Caco-2 (cell line): ENCODE results near the gene CTNNA2. TPM values are rescaled to one million over a fixed set of nuclear protein-coding genes. Genes with fewer than 3 reads are reported as not detected.

Experiments
- BruUV-seq: library from RNA; stranded (reverse); fragments of 400-500 nt; replicated peaks from 2 replicates; lab custom pipeline; 2021; lab: Mats Ljungman, UMichigan
- CTCF ChIA-PET: fragments of 300-600 bp; sonication (Branson Sonifier 250); formaldehyde crosslinking; loops from one replicate; lab custom pipeline; 2022; ENCODE audit warnings: antibody characterized with exemption; lab: Charles Lee
- POLR2A ChIA-PET: fragments of 300-600 bp; sonication (Branson Sonifier 250); formaldehyde crosslinking; loops from one replicate; lab custom pipeline; 2022; ENCODE audit warnings: antibody characterized with exemption; lab: Charles Lee
- DNase-seq, 2 experiments: peaks; one replicate each; pipeline versions ENCODE4 v3.0.0 to v3.0.0-alpha.2; 2020 to 2022
- H3K27me3 ChIP-seq: replicated peaks from 2 replicates; pipeline ENCODE4 v1.6.0; 2011; ENCODE audit warnings: low read length; ENCODE audit not compliant: control insufficient read depth, insufficient read depth
- H3K36me3 ChIP-seq: 2 replicates; pipeline ENCODE4 v1.5.1; 2011; ENCODE audit warnings: low read length; ENCODE audit not compliant: control insufficient read depth, insufficient read depth
- H3K4me1 ChIP-seq: fragments of 250-450 bp; sonication (Bioruptor Pico); 2 replicates; pipeline ENCODE4 v1.5.1; 2020; ENCODE audit warnings: mild to moderate bottlenecking
- H3K4me3 ChIP-seq: 2 replicates; pipeline ENCODE4 v1.5.1; 2011; ENCODE audit warnings: low read depth, mild to moderate bottlenecking, control low read depth, low read length
- H3K9me3 ChIP-seq: fragments of 250-450 bp; sonication (Bioruptor Pico); 2 replicates; pipeline ENCODE4 v1.5.1; 2020; ENCODE audit warnings: mild to moderate bottlenecking, moderate library complexity
- H3K27ac Mint-ChIP-seq: one replicate; pipeline ENCODE4 v1.8.0; 2022; ENCODE audit warnings: mixed read lengths; ENCODE audit not compliant: unreplicated experiment
- H3K27me3 Mint-ChIP-seq: one replicate; pipeline ENCODE4 v1.8.0; 2022; ENCODE audit warnings: mixed read lengths; ENCODE audit not compliant: insufficient read depth, unreplicated experiment
- H3K36me3 Mint-ChIP-seq: one replicate; pipeline ENCODE4 v1.8.0; 2022; ENCODE audit warnings: mild to moderate bottlenecking, mixed read lengths; ENCODE audit not compliant: insufficient read depth, unreplicated experiment
- H3K4me1 Mint-ChIP-seq: one replicate; pipeline ENCODE4 v1.8.0; 2022; ENCODE audit warnings: low read depth, mixed read lengths; ENCODE audit not compliant: unreplicated experiment
- H3K4me3 Mint-ChIP-seq: one replicate; pipeline ENCODE4 v1.8.0; 2022; ENCODE audit warnings: mild to moderate bottlenecking, moderate library complexity, mixed read lengths; ENCODE audit not compliant: unreplicated experiment
- H3K9me3 Mint-ChIP-seq: one replicate; pipeline ENCODE4 v1.8.0; 2022; ENCODE audit warnings: mixed read lengths; ENCODE audit not compliant: unreplicated experiment
- intact Hi-C: fragments of 100-400 bp; cut with micrococcal nuclease; formaldehyde crosslinking; loops from one replicate; pipeline ENCODE4 v1.10.0; 2022; ENCODE audit not compliant: unreplicated experiment
- total RNA-seq: library from RNA; stranded (reverse); gene quantifications from 2 replicates; pipeline ENCODE4 v1.2.3, GENCODE V29; 2022
- TF ChIP-seq, protein P1 (sequence below), 2 experiments: fragments of 200-600 bp in 1 of 2; IDR thresholded peaks; 1 replicate in 1 of 2; 2 replicates in 1 of 2; pipeline versions ENCODE4 v1.5.1 to v1.8.0; 2011 to 2022; ENCODE audit warnings: antibody characterized with exemption in 1 of 2, control low read depth in 1 of 2, inconsistent platforms in 1 of 2, low read depth in 1 of 2, low read length in 1 of 2, mild to moderate bottlenecking in 1 of 2, moderate library complexity in 1 of 2; ENCODE audit not compliant: insufficient read depth in 1 of 2, severe bottlenecking in 1 of 2, unreplicated experiment in 1 of 2

The CTNNA2 gene
- total RNA-seq, 1 experiment from 2014 or later = not detected

DNA sequence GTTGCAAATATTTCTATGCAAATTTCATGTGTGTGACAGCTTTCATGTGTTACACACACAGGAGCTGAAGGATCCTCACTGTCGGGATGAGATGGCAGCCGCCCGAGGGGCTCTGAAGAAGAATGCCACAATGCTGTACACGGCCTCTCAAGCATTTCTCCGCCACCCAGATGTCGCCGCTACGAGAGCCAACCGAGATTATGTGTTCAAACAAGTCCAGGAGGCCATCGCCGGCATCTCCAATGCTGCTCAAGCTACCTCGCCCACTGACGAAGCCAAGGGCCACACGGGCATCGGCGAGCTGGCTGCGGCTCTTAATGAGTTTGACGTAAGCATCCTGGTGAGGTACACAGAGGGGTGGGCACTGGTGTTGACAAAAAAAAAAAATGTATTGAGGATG lies 361.2 kb downstream of the CTNNA2 start:
- peaks cover 9% of the 10 kb centered on the region for H3K27me3 Mint-ChIP-seq
- ChIA-PET CTCF (no interaction called here), POLR2A (no interaction called here)
- no peaks in the 10 kb centered on the region for H3K27me3 ChIP-seq
- no peaks in the 10 kb centered on the region for H3K36me3 ChIP-seq
- H3K4me1 ChIP-seq = no peaks in the 10 kb centered on the region
- BruUV-seq = no TSS peak
- intact Hi-C loops = no loop called here
- H3K4me1 Mint-ChIP-seq = no peaks in the 10 kb centered on the region
- no peak overlapping the region for H3K4me3 ChIP-seq
- TF ChIP-seq, protein P1, sequence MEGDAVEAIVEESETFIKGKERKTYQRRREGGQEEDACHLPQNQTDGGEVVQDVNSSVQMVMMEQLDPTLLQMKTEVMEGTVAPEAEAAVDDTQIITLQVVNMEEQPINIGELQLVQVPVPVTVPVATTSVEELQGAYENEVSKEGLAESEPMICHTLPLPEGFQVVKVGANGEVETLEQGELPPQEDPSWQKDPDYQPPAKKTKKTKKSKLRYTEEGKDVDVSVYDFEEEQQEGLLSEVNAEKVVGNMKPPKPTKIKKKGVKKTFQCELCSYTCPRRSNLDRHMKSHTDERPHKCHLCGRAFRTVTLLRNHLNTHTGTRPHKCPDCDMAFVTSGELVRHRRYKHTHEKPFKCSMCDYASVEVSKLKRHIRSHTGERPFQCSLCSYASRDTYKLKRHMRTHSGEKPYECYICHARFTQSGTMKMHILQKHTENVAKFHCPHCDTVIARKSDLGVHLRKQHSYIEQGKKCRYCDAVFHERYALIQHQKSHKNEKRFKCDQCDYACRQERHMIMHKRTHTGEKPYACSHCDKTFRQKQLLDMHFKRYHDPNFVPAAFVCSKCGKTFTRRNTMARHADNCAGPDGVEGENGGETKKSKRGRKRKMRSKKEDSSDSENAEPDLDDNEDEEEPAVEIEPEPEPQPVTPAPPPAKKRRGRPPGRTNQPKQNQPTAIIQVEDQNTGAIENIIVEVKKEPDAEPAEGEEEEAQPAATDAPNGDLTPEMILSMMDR (IDR thresholded peaks at IDR 0.05; ENCODE audit: insufficient read depth in 1 of 2, low read depth in 1 of 2, low read length in 1 of 2, severe bottlenecking in 1 of 2, unreplicated experiment in 1 of 2) = no peak
- no peak overlapping the region for H3K4me3 Mint-ChIP-seq
- no peaks in the 10 kb centered on the region for H3K9me3 Mint-ChIP-seq
- no peak for DNase-seq
- H3K9me3 ChIP-seq = no peaks in the 10 kb centered on the region
- no peaks in the 10 kb centered on the region for H3K36me3 Mint-ChIP-seq
- H3K27ac Mint-ChIP-seq = no peak overlapping the region

GRCh38 chr2:79876430-79876829 lies 363.6 kb downstream of the CTNNA2 start:
- Histone ChIP-seq H3K4me3 (no peak overlapping the region), H3K4me1 (no peaks in the 10 kb centered on the region), H3K27me3 (no peaks in the 10 kb centered on the region), H3K36me3 (no peaks in the 10 kb centered on the region), H3K9me3 (no peaks in the 10 kb centered on the region)
- no peak overlapping the region for H3K27ac Mint-ChIP-seq
- peaks cover 10% of the 10 kb centered on the region for H3K27me3 Mint-ChIP-seq
- H3K9me3 Mint-ChIP-seq = no peaks in the 10 kb centered on the region
- H3K4me3 Mint-ChIP-seq = no peak overlapping the region
- no TSS peak for BruUV-seq
- peak in 1 of 2 experiments; percentile 11 for DNase-seq
- H3K36me3 Mint-ChIP-seq = no peaks in the 10 kb centered on the region
- intact Hi-C loops = no loop called here
- no peaks in the 10 kb centered on the region for H3K4me1 Mint-ChIP-seq
- POLR2A ChIA-PET = no interaction called here
- TF ChIP-seq, protein P1 (IDR thresholded peaks at IDR 0.05; ENCODE audit: insufficient read depth in 1 of 2, low read depth in 1 of 2, low read length in 1 of 2, severe bottlenecking in 1 of 2, unreplicated experiment in 1 of 2) = peak; percentile 45 to 46
- CTCF ChIA-PET = no interaction called here

DNA sequence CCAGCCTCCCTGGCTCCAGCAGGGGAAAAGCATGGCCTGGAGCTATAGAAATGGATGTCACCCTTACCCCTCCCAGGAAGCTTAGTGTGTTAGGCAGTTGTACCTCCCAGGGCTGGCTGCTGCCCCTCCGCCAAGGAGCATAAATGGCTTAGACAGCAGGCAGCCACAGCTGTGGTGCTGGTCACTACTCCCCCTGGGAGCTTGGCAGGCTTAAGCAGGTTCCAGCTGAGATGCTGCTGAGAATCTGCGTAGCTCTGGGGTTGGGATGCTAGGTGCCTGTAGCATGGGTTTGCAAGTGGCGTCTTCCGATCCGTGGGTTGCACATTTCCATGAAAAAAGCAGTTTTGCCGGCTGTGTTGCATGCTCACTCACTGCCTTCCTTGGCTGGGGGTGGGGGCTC lies 369.7 kb downstream of the CTNNA2 start:
- no peak overlapping the region for H3K27ac Mint-ChIP-seq
- DNase-seq = no peak
- Histone ChIP-seq H3K27me3 (no peaks in the 10 kb centered on the region), H3K36me3 (no peaks in the 10 kb centered on the region), H3K4me3 (no peak overlapping the region), H3K4me1 (no peaks in the 10 kb centered on the region), H3K9me3 (no peaks in the 10 kb centered on the region)
- intact Hi-C loops = no loop called here
- BruUV-seq = no TSS peak
- H3K9me3 Mint-ChIP-seq = no peaks in the 10 kb centered on the region
- ChIA-PET CTCF (no interaction called here), POLR2A (no interaction called here)
- H3K36me3 Mint-ChIP-seq = no peaks in the 10 kb centered on the region
- H3K4me1 Mint-ChIP-seq = no peaks in the 10 kb centered on the region
- H3K4me3 Mint-ChIP-seq = no peak overlapping the region
- TF ChIP-seq, protein P1 (IDR thresholded peaks at IDR 0.05; ENCODE audit: insufficient read depth in 1 of 2, low read depth in 1 of 2, low read length in 1 of 2, severe bottlenecking in 1 of 2, unreplicated experiment in 1 of 2) = no peak
- peaks cover 17% of the 10 kb centered on the region for H3K27me3 Mint-ChIP-seq
